ENCODE measurements around the gene TARS2.

The TARS2 gene

GRCh38 chr1:150543500-150544143 is 56.4 kb downstream of the TARS2 start:
- DNase-seq = no peak

- DNase-seq = no peak
These were observed 57.0 kb downstream of the TARS2 start for GRCh38 chr1:150544204-150544603.

- no peak for DNase-seq
These were observed 58.3 kb downstream of the TARS2 start for GRCh38 chr1:150545486-150546032.

- DNase-seq = no peak
These were observed 59.2 kb downstream of the TARS2 start for GRCh38 chr1:150546294-150546937.

GRCh38 chr1:150548324-150548631 is 61.1 kb downstream of the TARS2 start:
- DNase-seq = no peak

GRCh38 chr1:150548632-150549495 is 61.6 kb downstream of the TARS2 start, which contains the start of gene ADAMTSL4:
Gene ADAMTSL4, plus strand, starts transcription at chr1:150549408. Its CDS starts 2,881 bp downstream, at chr1:150552289.
- no peak for DNase-seq

- no peak for DNase-seq
These were observed 62.4 kb downstream of the TARS2 start for GRCh38 chr1:150549496-150550221.

GRCh38 chr1:150550222-150551050 is 63.2 kb downstream of the TARS2 start:
- no peak for DNase-seq

GRCh38 chr1:150551051-150551783 is 64.0 kb downstream of the TARS2 start:
- DNase-seq = no peak

GRCh38 chr1:150551784-150552127 is 64.5 kb downstream of the TARS2 start:
- DNase-seq = no peak

GRCh38 chr1:150552128-150552910 is 65.1 kb downstream of the TARS2 start:
- DNase-seq = no peak

GRCh38 chr1:150552911-150553289 is 65.7 kb downstream of the TARS2 start:
- no peak for DNase-seq

- no peak for DNase-seq
These were observed 66.3 kb downstream of the TARS2 start for GRCh38 chr1:150553392-150554085.

GRCh38 chr1:150554086-150554452 is 66.8 kb downstream of the TARS2 start:
- no peak for DNase-seq

GRCh38 chr1:150555198-150555970 is 68.2 kb downstream of the TARS2 start:
- DNase-seq = no peak

GRCh38 chr1:150555971-150556865 is 69.0 kb downstream of the TARS2 start:
- DNase-seq = no peak

- no peak for DNase-seq
These were observed 69.9 kb downstream of the TARS2 start for GRCh38 chr1:150557065-150557600.

All from activated T-cell treated with anti-CD3 and anti-CD28 coated beads for 4 hours (primary cell).